HG02588 (cell line): ENCODE results near the gene OSBPL8.
A peak's percentile ranks its signal among the peaks of the same experiment; 100 is the strongest.

Source experiments
- ATAC-seq: cut with Tn5 transposase; IDR thresholded peaks from one replicate; pipeline ENCODE4 v1.9.1; 2021; ENCODE audit warnings: mild to moderate bottlenecking, moderate library complexity; ENCODE audit not compliant: unreplicated experiment

Gene OSBPL8

DNA sequence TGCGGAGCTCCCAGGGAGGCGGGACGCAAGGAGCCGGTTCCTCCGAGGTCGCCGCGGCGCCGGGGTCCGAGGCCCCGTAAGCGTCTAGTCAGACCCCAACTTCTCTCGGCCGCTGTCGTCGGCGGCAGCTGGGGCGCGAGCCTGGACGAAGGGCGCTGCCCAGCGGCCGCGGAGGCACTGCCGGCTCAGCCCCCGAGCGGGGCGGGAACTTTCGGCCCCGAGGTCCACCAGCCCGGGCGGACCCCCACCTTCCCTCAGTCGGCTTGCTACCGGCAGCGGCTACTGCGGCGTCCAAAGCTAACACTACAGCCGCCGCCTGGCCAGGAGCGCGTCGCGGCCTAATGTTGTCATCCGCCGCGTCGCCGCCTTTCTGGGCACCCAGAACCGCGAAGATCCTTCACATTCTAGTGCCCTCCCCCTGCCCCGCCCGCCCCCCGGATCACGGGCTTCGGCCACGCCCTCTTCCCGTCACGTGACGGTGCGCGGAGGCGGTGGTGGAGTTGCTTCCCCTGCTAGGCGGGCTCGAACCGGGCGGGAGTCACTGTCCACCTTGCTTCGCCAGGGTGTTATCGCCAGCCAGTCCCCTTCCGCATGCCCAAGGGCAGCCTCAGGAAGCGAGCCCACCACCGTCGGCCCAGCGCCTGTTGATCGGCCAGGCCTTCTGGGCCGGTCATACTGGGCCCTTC is at the start of gene OSBPL8:
Gene OSBPL8 (minus strand): TSS at position 372 of the 686 bp plus-strand sequence. CDS start 72,220 bp downstream, outside the sequence.
- ATAC-seq = peak; percentile 80

DNA sequence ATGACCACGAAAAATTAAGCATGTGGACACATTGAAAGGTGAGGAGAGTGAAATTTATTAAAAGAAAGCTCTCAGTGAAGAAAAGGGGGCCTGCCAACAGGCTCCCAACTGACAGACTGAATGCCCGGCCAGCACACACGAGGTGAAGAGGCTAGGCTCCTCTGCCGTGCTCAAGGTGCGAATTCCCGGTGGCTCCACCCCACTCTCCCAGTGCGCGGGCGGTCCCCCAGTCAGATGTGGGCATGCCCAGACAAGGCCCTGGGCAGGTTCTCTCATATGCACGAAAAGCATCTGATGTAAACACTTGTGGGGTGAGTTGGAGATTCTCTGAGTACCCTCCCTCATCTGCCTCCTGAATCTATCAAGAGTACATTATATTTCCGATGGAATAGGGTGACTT is 48.5 kb upstream of the OSBPL8 start:
- no peak for ATAC-seq

DNA sequence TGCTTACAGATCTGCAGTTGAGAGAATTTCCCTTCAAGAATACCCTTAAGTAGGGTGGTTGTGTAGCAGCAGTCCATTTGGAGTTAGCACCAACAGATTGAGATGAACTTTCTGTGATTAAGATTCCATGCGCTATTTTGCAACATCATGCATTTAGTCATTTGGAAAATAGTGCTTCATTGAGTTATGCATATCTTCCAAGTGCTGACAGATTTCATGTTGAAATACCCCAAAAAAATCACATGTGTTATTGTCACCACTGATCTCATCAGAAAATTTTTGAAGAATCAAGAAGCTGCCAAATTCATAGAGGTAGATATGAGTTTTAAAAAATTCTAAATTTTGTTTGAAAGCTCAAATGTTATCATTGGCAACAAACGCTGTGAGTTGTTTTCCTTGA is 35.5 kb upstream of the OSBPL8 start:
- no peak for ATAC-seq

DNA sequence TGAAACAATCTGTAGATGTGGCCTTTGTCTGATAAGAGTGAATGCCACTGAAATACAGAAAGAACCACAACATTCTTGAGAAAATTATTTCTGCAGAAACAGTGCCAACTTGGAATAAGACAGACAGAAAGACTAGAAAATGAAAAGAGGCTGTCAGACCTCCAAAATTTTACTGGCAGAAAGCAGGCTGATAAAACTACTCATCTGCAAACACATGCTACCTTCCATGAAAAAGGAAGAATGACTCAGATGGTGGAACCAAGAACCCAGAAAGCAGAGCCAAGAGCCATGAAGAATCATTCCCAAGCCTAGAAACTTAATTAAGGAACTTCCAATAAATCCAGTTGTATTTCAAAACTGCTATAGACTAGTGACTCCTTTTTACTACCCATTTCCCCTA is 31.9 kb upstream of the OSBPL8 start:
- ATAC-seq = no peak

DNA sequence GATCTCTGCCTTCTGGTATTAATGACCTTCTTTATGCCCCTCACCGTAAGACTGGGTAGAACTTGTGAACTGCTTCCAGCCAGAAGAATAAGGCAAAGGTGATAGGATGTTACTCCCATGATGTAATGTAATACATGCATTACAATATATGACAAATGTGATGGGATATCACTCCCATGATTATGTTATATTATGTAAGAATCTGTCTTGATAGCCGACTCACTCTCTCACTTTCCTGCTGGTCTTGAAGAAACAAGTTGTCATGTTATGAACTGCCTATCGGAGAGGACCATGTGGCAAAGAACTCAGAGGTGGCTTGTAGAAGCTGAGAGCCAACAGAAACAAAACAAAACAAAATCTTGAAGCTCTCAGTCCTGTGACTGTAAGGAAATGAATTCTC is 30.6 kb upstream of the OSBPL8 start:
- ATAC-seq = no peak

- ATAC-seq = no peak
Observed at GRCh38 chr12:76588881-76589565, 29.5 kb upstream of the OSBPL8 start.

DNA sequence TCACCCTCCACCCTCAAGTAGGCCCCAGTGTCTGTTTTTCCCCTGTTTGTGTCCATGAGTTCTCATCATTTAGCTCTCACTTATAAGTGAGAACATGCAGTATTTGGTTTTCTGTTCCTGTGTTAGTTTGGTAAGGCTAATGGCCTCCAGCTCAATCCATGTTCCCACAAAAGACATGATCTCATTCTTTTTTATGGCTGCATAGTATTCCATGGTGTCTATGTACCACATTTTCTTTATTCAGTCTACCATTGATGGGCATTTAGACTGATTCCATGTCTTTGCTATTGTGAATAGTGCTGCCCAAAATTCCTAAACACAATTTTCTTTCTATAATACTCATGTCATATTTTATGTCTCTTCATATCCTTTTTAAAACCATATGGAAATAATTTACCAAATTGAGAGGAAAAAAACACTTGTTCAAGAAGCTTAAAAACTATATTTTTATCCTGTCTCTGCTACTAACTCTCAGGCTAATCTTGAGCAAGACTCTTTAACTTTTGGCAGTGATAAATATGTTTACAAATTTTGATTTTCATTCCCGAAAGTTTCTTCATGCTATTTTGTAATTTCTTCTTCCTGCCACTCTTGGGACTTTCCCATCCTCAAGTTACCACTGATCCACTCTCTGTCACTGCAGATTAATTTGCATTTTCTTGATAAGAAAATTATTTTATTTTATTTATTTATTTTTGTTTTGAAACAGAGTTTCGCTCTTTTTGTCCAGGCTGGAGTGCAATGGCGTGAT is 28.0 kb upstream of the OSBPL8 start:
- no peak for ATAC-seq

DNA sequence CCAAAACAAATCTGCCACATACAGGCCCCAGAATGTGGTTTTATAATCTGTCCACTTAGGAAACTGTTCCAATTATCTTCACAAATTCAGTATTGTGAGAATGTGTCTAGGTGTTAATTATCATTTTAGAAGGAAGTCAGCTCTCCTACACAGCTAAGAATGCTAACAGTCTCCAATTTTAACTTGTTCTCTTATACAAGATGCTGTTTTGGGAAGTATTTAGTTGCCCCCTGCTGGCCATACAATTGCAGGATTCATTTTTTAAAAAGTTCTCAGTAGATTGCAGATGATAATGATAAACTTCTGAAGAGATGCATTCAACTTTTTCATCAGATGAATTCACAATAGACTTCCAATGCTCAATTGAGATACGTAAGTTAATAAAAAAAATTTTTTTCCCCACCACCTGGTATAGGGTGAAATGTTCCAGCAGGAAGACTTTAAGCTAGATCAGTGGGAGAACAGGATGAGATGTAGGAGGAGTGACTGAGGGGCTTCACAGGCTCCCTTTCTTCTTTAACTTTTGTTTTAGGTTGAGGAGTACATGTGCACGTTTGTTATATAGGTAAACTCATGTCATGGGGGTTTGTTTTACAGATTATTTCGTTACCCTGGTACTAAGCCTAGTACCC is 27.3 kb upstream of the OSBPL8 start:
- ATAC-seq = no peak

DNA sequence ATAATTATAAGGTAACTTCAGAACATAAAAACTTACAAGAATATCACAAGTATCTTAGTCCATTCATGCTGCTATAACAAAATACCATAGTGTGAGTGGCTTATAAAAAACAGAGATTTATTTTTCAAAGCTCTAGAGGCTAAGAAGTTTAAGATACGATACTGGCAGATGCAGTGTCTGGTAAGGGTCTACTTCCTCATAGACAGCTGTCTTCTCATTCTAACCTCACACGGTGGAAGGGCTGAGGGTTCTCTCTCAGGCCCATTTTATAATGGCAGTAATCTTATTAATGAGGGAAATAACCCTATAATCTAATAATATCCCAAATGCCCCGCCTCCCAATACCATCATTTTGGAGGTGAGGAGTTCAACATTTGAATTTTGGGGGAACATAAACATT is 23.7 kb upstream of the OSBPL8 start:
- no peak for ATAC-seq

GRCh38 chr12:76573840-76574373 is 14.3 kb upstream of the OSBPL8 start:
- no peak for ATAC-seq

- ATAC-seq = no peak
Observed at GRCh38 chr12:76571256-76571655, 11.7 kb upstream of the OSBPL8 start.

DNA sequence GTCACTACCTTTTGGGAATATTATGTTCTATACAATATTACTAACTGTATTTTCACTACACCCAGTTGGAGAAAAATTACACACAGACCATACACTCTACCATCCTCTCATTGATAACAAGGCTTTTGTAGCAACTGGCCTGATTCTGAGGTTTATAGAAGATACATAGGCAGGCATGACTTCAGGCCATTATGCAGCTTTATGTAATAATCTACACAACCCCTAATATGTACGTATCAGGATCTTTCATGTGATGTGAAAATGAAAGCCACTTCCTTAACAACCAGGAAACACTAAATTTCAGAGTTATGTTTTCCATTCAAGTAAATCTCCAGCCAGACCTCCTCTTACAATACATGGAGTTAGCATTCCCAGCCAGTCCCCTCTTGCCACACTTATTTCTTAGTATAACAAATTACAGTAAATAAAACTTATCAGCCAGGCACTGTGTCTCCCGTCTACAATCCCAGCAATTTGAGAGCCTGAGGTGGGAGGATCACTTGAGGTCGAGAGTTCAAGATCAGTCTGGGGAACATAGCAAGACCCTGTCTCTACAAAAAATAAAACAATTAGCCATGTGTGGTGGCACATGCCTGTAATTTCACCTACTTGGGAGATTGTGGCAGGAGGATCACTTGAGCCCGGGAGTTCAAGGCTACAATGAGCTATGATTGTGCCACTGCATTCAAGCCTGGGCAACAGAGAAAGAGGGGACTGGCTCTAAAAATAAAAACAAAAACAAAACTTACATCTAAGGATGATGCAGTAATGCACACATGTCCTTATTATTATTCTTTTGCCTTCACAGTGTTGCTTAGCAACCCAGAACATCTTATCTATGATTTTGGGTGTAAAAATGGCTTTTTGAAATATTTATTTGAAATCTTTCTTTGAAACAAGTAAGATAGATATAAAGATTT is 10.4 kb upstream of the OSBPL8 start:
- ATAC-seq = no peak

GRCh38 chr12:76568888-76569551 is 9.4 kb upstream of the OSBPL8 start:
- no peak for ATAC-seq

DNA sequence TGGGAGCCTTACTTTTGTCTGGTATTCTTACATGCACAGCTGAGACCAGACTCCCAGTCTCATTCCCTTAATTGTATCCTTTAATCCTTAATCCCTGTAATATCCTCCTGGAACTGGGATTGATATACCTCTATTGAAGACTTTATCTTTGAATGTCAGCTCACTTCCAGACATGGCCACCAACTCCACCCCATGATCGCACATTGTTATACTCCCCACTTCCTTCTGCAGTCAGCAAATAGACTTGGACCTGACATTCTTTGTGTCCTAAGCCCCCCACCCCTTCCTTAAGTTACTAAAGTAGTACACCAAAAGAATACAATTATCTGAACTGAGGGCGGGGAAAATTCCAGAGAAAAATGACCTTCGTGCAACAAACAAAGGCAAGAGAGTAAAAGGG is 8.6 kb upstream of the OSBPL8 start:
- no peak for ATAC-seq

DNA sequence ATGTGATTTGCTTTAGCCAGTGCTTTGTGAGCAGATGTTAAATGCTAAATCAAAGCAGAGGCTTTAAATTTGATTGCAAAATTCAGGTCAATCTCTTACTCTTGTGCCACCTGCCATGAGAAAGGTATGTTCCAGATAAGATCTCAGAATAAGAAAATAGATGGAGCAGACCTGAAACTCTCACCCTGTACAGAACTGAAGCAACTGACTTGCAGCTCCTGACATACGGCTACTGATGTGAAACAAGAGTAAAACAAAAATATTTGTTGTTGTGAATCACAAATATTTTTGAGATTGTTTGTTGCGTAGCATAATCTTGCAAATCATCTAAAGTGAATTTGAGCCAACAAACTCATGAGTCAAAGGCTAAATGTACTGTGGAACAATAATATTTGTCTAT is 3.5 kb upstream of the OSBPL8 start:
- ATAC-seq = no peak

DNA sequence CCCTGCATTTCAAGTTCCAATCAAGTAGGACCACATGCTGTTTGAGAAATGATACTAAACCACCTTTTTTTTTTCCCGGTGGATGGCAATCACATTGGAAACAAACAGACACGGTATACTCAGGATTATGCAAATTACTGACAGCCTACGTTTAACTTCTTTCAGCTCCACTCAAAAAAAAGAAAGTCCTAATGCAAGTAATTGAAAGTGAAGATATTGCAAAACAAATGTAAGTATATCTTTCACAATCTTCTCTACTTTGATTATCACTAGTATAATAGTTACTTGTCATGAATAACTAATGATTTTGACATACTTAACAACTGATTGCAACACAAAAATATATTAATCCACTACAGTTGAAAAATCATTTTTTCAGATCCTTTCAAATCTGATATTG is 2.6 kb upstream of the OSBPL8 start:
- ATAC-seq = no peak

GRCh38 chr12:76560086-76560491 is 518 bp upstream of the OSBPL8 start:
- ATAC-seq = peak; percentile 40

GRCh38 chr12:76558684-76559399 is 729 bp downstream of the OSBPL8 start:
- ATAC-seq = peak; percentile 48

DNA sequence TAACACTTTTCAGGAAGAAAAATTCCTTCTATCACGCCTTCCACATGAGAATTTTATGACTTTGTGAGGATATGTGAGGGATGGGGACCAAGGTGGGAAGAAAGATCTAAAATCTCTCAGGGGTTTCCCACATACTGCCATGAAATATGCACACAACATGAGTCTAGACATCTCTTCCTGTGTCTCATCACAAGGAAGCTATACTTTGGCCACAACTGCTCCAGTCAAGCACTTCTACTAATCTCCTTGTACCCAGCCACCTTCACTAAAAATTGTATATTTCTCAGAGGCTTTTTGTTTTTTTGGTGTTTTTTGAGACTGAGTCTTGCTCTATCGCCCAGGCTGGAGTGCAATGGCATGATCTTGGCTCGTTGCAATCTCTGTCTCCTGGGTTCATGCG is 3.2 kb downstream of the OSBPL8 start:
- ATAC-seq = no peak
